Body of pancreas (tissue), 4 donors: ENCODE measurements around the gene MGMT. TPM values are rescaled to one million over a fixed set of nuclear protein-coding genes. Genes with fewer than 3 reads are reported as not detected.

ENCODE experiments used
- ATAC-seq: fragments of 150-250 bp; one replicate; pipeline ENCODE4 v1.9.1; 2016
- DNase-seq, 4 donors: peaks; one replicate each; pipeline ENCODE4 v3.0.0-alpha.2; 2019
- H3K27ac ChIP-seq, 4 donors: fragments of 200-600 bp; sonication (generic); 1 replicate in 3 of 4; 2 replicates in 1 of 4; pipeline versions ENCODE4 v1.5.1 to v1.6.1; 2016 to 2019; ENCODE audit warnings: mild to moderate bottlenecking in 1 of 4, mixed read lengths in 1 of 4, moderate library complexity in 1 of 4
- H3K27me3 ChIP-seq, 2 donors: fragments of 200-600 bp; sonication (generic); one replicate each; pipeline ENCODE4 v1.6.0; 2016; ENCODE audit warnings: mild to moderate bottlenecking in 1 of 2
- H3K36me3 ChIP-seq, 2 donors: fragments of 200-600 bp; sonication (generic); replicated peaks in 1 of 2; 2 replicates each; pipeline ENCODE4 v1.5.1; 2016; ENCODE audit warnings: low read depth in 2 of 2; ENCODE audit not compliant: insufficient read depth in 1 of 2
- H3K4me1 ChIP-seq: fragments of 200-600 bp; sonication (generic); one replicate; pipeline ENCODE4 v1.6.0; 2016
- H3K4me3 ChIP-seq, 2 donors: fragments of 200-600 bp; sonication (generic); 1 replicate in 1 of 2; 2 replicates in 1 of 2; pipeline ENCODE4 v1.5.1; 2016 to 2019
- H3K9me3 ChIP-seq, 3 donors: fragments of 200-600 bp; sonication (generic); 1 replicate in 2 of 3; 2 replicates in 1 of 3; pipeline ENCODE4 v1.5.1; 2016
- POLR2A ChIP-seq, 3 donors: fragments of 450-650 bp; IDR thresholded peaks; one replicate each; pipeline ENCODE4 v1.6.1; 2016; ENCODE audit warnings: antibody characterized with exemption in 3 of 3, mild to moderate bottlenecking in 2 of 3
- WGBS, 2 donors: methylation state at CpG; one replicate each; pipeline ENCODE4 v1.1.5; 2017; 5-methylcytosine and 5-hydroxymethylcytosine counted together
- intact Hi-C: fragments of 100-400 bp; cut with DNase I; formaldehyde crosslinking; loops from one replicate; pipeline ENCODE4 v1.15.1; 2023
- total RNA-seq, 2 donors: library from RNA; depleted of rRNA; stranded (reverse); fragments of >200 nt; gene quantifications; one replicate each; pipeline ENCODE4 v1.1.0, GENCODE V29; 2016
- TF ChIP-seq, protein P1 (sequence below), 7 experiments: fragments of 450-650 bp in 4 of 7; fragments of 200-600 bp in 3 of 7; sonication (generic) in 3 of 7; IDR thresholded peaks; one replicate each; pipeline ENCODE4 v1.5.1; 2016 to 2019; ENCODE audit warnings: antibody characterized with exemption in 7 of 7

Gene MGMT
- total RNA-seq, 2 donors from 2014 or later = 13.7 to 25.4 TPM

DNA sequence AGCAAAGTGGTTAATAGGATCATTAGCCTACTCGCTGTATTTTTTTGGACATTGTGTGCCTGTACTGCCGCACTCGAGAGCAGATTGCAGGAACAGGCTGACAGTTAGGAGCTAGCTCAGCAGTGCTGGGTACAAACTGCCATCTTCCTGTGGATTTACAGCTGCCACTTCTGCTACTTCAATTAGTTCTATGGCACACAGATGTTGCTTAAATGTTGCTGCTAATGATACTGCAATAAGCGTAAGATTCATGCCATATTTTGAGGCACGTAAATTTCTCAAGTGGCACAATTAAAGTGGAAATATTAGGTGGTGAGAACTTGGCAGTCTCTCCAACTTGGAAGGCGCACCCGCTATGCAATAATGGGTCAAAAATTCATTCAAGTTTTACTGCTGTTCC lies 325.1 kb downstream of the MGMT start:
- Histone ChIP-seq H3K27me3 (no peaks in the 10 kb centered on the region), H3K9me3 (peaks cover 0 to 9% (median 0%) of the 10 kb centered on the region in 3 donors), H3K27ac (no peak overlapping the region), H3K36me3 (no peaks in the 10 kb centered on the region), H3K4me3 (no peak overlapping the region), H3K4me1 (no peaks in the 10 kb centered on the region)
- TF ChIP-seq, protein P1, sequence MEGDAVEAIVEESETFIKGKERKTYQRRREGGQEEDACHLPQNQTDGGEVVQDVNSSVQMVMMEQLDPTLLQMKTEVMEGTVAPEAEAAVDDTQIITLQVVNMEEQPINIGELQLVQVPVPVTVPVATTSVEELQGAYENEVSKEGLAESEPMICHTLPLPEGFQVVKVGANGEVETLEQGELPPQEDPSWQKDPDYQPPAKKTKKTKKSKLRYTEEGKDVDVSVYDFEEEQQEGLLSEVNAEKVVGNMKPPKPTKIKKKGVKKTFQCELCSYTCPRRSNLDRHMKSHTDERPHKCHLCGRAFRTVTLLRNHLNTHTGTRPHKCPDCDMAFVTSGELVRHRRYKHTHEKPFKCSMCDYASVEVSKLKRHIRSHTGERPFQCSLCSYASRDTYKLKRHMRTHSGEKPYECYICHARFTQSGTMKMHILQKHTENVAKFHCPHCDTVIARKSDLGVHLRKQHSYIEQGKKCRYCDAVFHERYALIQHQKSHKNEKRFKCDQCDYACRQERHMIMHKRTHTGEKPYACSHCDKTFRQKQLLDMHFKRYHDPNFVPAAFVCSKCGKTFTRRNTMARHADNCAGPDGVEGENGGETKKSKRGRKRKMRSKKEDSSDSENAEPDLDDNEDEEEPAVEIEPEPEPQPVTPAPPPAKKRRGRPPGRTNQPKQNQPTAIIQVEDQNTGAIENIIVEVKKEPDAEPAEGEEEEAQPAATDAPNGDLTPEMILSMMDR (IDR thresholded peaks at IDR 0.05) = no peak
- TF ChIP-seq POLR2A (IDR thresholded peaks at IDR 0.05) = no peak
- WGBS, 2 donors = 92 to 97% methylated on average over 7 of the region's 7 CpGs
- intact Hi-C loops = no loop called here
- ATAC-seq = no peak
- DNase-seq = no peak

DNA sequence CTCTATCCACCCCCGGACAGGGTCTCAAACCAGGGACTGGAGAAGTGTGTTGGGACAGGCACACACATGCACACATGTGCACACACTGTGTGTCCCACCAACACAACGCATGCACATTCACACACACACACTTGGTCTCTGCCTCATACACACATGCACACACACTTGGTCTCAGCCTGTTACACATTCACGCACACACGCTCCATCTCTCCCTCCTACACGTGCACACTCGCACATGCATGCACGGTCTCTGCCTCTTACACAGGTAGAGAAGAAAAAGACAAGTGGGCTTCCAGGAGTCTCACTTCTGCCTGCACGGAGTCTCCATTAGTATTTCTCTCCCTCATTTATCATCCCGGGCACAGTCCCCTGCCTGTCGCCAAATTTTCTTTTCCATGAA lies 325.8 kb downstream of the MGMT start:
- DNase-seq (no peak), ATAC-seq (no peak)
- no peak overlapping the region for H3K27ac ChIP-seq
- H3K36me3 ChIP-seq = no peaks in the 10 kb centered on the region
- H3K27me3 ChIP-seq = no peaks in the 10 kb centered on the region
- H3K4me1 ChIP-seq = no peaks in the 10 kb centered on the region
- WGBS, 2 donors = 91 to 95% methylated on average over 10 of the region's 10 CpGs
- H3K4me3 ChIP-seq = no peak overlapping the region
- peaks cover 0 to 9% (median 0%) of the 10 kb centered on the region in 3 donors for H3K9me3 ChIP-seq
- TF ChIP-seq, protein P1 (IDR thresholded peaks at IDR 0.05) = no peak
- TF ChIP-seq POLR2A (IDR thresholded peaks at IDR 0.05) = no peak
- intact Hi-C loops = no loop called here

- 52 to 54% methylated on average over 6 of the region's 6 CpGs for WGBS, 2 donors
- no peak overlapping the region for H3K4me3 ChIP-seq
- TF ChIP-seq, protein P1 (IDR thresholded peaks at IDR 0.05) = no peak
- no peak for TF ChIP-seq POLR2A (IDR thresholded peaks at IDR 0.05)
Observed at GRCh38 chr10:129793479-129793878, 326.4 kb downstream of the MGMT start.

GRCh38 chr10:129793996-129794395 lies 327.0 kb downstream of the MGMT start:
- no peak for TF ChIP-seq POLR2A (IDR thresholded peaks at IDR 0.05)
- TF ChIP-seq, protein P1 (IDR thresholded peaks at IDR 0.05) = no peak

More at GRCh38 chr10:129793479-129793878, 326.4 kb downstream of the MGMT start:
- H3K4me1 ChIP-seq = no peaks in the 10 kb centered on the region
- H3K27ac ChIP-seq = no peak overlapping the region
- no peaks in the 10 kb centered on the region for H3K27me3 ChIP-seq
- no peak for ATAC-seq
- H3K9me3 ChIP-seq = peaks cover 0 to 9% (median 0%) of the 10 kb centered on the region in 3 donors
- H3K36me3 ChIP-seq = no peaks in the 10 kb centered on the region
- intact Hi-C loops = no loop called here
- no peak for DNase-seq

DNA sequence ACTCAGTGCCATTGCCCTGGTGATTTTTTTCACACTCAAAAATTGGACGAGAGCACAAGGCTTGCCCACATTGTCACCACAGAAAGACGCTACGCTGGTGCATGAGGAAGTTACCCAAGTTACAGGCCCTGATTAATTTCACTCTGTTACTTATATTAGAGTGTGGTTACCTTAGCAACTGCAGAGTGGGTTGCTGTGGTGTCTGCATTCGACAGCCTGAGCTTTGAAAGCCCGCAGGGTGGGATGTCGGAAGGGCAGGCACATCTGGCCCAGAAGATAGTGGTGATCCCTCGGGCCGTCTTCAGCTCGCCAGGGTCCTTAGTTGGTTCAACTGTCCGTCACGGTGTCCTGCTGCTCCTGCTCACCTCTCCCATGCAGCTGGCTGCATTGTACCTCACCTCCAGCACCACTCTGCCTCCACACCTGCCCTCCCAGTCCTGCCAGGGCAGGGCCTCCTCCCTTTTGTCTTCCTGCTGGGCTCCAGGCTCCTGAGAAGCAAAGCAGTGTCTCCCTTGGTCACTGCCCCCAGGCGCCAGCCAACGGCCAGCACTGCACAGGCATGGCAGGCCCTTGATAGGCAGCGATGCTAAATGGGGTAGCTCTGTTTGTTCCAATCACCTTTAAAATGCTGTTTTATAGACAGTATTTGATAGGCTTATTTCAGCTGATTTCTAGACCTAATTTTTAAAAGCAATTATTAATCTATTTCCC lies 329.8 kb downstream of the MGMT start:
- H3K9me3 ChIP-seq = no peaks in the 10 kb centered on the region
- WGBS, 2 donors = 75 to 76% methylated on average over 8 to 13 of the region's 14 CpGs
- DNase-seq = no peak
- no peaks in the 10 kb centered on the region for H3K27me3 ChIP-seq
- H3K4me3 ChIP-seq = no peak overlapping the region
- H3K4me1 ChIP-seq = no peaks in the 10 kb centered on the region
- TF ChIP-seq, protein P1 (IDR thresholded peaks at IDR 0.05) = no peak
- TF ChIP-seq POLR2A (IDR thresholded peaks at IDR 0.05) = no peak
- H3K27ac ChIP-seq = no peak overlapping the region
- no peak for ATAC-seq
- no peaks in the 10 kb centered on the region for H3K36me3 ChIP-seq
- intact Hi-C loops = no loop called here

More at GRCh38 chr10:129793996-129794395, 327.0 kb downstream of the MGMT start:
- Histone ChIP-seq H3K27me3 (no peaks in the 10 kb centered on the region), H3K4me1 (no peaks in the 10 kb centered on the region), H3K9me3 (peaks cover 0 to 9% (median 0%) of the 10 kb centered on the region in 3 donors), H3K36me3 (no peaks in the 10 kb centered on the region), H3K27ac (no peak overlapping the region), H3K4me3 (no peak overlapping the region)
- intact Hi-C loops = no loop called here
- WGBS, 2 donors = 88 to 91% methylated on average over 22 of the region's 22 CpGs
- no peak for ATAC-seq
- DNase-seq = no peak
